Measurements from ENCODE around the gene GLB1L3.

GLB1L3 gene

GRCh38 chr11:134333312-134333711 is 57.1 kb downstream of the GLB1L3 start (continued):
- TF ChIP-seq ZNF26 (tag by site-specific recombination; IDR thresholded peaks at IDR 0.05) (no peak), ZNF16 (tag by site-specific recombination; IDR thresholded peaks at IDR 0.05; ENCODE audit: low read depth) (no peak), ZNF664 (tag by site-specific recombination; IDR thresholded peaks at IDR 0.05) (no peak), ZNF600 (tag by site-specific recombination; IDR thresholded peaks at IDR 0.05) (no peak), ZFHX2 (tag by site-specific recombination; conservative IDR thresholded peaks at IDR 0.05) (no peak)
- TF ChIP-seq, protein P1, sequence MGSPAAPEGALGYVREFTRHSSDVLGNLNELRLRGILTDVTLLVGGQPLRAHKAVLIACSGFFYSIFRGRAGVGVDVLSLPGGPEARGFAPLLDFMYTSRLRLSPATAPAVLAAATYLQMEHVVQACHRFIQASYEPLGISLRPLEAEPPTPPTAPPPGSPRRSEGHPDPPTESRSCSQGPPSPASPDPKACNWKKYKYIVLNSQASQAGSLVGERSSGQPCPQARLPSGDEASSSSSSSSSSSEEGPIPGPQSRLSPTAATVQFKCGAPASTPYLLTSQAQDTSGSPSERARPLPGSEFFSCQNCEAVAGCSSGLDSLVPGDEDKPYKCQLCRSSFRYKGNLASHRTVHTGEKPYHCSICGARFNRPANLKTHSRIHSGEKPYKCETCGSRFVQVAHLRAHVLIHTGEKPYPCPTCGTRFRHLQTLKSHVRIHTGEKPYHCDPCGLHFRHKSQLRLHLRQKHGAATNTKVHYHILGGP (tag by site-specific recombination; IDR thresholded peaks at IDR 0.05), result no peak

DNA sequence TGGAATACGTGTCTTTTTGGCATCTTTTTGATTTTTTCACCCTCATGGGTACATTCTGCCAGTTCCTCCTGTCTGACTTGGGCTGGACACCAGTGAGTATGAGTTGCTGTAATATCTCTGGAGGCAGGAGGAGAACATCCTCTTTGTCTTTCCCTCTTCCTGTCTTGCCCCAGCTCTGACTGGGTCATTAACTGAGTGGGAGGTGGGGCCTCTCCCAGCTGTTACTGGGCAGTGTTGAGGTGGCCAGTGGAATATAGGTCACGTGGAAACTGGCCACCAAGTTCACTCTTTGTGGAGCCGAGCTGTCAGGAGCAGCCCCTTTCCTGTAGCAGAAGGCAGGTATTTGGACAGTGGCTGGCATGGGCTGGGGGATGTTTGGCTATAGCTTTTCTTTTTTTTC is 57.8 kb downstream of the GLB1L3 start:
- no peaks in the 10 kb centered on the region for H3K9me3 ChIP-seq (ENCODE audit: control insufficient read depth, insufficient read depth, low read depth, low read length)
- no peak overlapping the region for H3K27ac ChIP-seq (ENCODE audit: extremely low read depth, low read depth, low read length)
- TF ChIP-seq ZNF843 (tag by site-specific recombination; IDR thresholded peaks at IDR 0.05) (no peak), GLIS2 (tag by site-specific recombination; IDR thresholded peaks at IDR 0.05) (no peak), ZBTB21 (tag by site-specific recombination; IDR thresholded peaks at IDR 0.05) (no peak), ZNF146 (tag by site-specific recombination; IDR thresholded peaks at IDR 0.05) (no peak), ZNF654 (tag by site-specific recombination; IDR thresholded peaks at IDR 0.05; ENCODE audit: low read depth) (no peak), ZNF391 (tag by site-specific recombination; IDR thresholded peaks at IDR 0.05; ENCODE audit: borderline replicate concordance, low read depth) (no peak), ZEB2 (tag by site-specific recombination; IDR thresholded peaks at IDR 0.05) (no peak), ZNF488 (tag by site-specific recombination; IDR thresholded peaks at IDR 0.05) (no peak), ZNF777 (tag by site-specific recombination; IDR thresholded peaks at IDR 0.05; ENCODE audit: borderline replicate concordance) (no peak), ELK4 (IDR thresholded peaks at IDR 0.05; ENCODE audit: borderline replicate concordance, low read depth, low read length) (no peak), OSR2 (tag by site-specific recombination; IDR thresholded peaks at IDR 0.05) (no peak), ZNF473 (tag by site-specific recombination; IDR thresholded peaks at IDR 0.05) (no peak), ZNF174 (tag by site-specific recombination; IDR thresholded peaks at IDR 0.05) (no peak)
- TF ChIP-seq, protein P2, sequence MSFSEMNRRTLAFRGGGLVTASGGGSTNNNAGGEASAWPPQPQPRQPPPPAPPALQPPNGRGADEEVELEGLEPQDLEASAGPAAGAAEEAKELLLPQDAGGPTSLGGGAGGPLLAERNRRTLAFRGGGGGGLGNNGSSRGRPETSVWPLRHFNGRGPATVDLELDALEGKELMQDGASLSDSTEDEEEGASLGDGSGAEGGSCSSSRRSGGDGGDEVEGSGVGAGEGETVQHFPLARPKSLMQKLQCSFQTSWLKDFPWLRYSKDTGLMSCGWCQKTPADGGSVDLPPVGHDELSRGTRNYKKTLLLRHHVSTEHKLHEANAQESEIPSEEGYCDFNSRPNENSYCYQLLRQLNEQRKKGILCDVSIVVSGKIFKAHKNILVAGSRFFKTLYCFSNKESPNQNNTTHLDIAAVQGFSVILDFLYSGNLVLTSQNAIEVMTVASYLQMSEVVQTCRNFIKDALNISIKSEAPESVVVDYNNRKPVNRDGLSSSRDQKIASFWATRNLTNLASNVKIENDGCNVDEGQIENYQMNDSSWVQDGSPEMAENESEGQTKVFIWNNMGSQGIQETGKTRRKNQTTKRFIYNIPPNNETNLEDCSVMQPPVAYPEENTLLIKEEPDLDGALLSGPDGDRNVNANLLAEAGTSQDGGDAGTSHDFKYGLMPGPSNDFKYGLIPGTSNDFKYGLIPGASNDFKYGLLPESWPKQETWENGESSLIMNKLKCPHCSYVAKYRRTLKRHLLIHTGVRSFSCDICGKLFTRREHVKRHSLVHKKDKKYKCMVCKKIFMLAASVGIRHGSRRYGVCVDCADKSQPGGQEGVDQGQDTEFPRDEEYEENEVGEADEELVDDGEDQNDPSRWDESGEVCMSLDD (tag by site-specific recombination; IDR thresholded peaks at IDR 0.05), result no peak
- H3K4me3 ChIP-seq (ENCODE audit: low read depth, low read length), result no peak overlapping the region
- H3K36me3 ChIP-seq (ENCODE audit: control insufficient read depth in 2 of 2, insufficient read depth in 1 of 2, low read length in 2 of 2), result peaks cover 0 to 3% of the 10 kb centered on the region in 2 experiments; a peak in 1 of 3 replicates
- ChIA-PET CTCF (interaction anchor here (0.6 to 1.3 kb wide), 2 partner anchors 58 to 63 kb away, joined by 3 to 4 read pairs; partner anchors contain the start of gene GLB1L3), POLR2A (no interaction called here)
- H3K4me1 ChIP-seq (ENCODE audit: control insufficient read depth, insufficient read depth, low read length), result no peaks in the 10 kb centered on the region
